Skin epidermis (tissue), 12 donors: Measurements from ENCODE around the gene PLD1.

Experiments used
- H3K27ac ChIP-seq, 21 experiments: fragments of 200-600 bp; sonication (generic) in 11 of 21; one replicate each; pipeline ENCODE4 v1.5.0; 2020; ENCODE audit warnings: mild to moderate bottlenecking in 3 of 21, inconsistent platforms in 2 of 21, moderate library complexity in 2 of 21
- H3K4me3 ChIP-seq, 7 experiments: fragments of 200-600 bp; sonication (generic) in 2 of 7; one replicate each; pipeline ENCODE4 v1.5.0; 2020; ENCODE audit warnings: inconsistent platforms in 2 of 7, mild to moderate bottlenecking in 2 of 7, moderate library complexity in 1 of 7

Gene PLD1

DNA sequence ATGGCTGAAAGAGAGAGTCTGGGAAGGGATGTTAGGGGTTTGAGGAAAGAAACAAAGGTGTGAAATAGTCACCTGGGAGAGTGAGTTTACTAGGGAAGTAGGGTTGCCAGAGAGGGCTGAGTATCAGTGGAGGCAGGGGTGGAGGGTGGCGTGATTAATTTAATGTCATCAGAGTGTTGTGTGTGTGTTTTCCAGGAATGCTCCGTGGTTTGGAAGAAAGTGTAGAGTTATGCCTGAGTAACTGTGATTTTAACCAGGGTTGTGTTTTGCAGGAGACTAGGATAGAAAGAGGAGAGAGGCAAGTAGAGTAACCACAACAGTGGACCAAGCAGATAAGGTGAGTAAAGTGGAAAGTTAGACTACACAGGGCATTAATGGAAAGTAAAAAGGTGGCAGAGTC is 27.2 kb downstream of the PLD1 start:
- no peak overlapping the region for H3K4me3 ChIP-seq
- no peak overlapping the region for H3K27ac ChIP-seq

- no peak overlapping the region for H3K4me3 ChIP-seq
- no peak overlapping the region for H3K27ac ChIP-seq
Observed at GRCh38 chr3:171782617-171783016, 27.7 kb downstream of the PLD1 start.

GRCh38 chr3:171781711-171782127 is 28.6 kb downstream of the PLD1 start:
- Histone ChIP-seq H3K27ac (no peak overlapping the region), H3K4me3 (no peak overlapping the region)

DNA sequence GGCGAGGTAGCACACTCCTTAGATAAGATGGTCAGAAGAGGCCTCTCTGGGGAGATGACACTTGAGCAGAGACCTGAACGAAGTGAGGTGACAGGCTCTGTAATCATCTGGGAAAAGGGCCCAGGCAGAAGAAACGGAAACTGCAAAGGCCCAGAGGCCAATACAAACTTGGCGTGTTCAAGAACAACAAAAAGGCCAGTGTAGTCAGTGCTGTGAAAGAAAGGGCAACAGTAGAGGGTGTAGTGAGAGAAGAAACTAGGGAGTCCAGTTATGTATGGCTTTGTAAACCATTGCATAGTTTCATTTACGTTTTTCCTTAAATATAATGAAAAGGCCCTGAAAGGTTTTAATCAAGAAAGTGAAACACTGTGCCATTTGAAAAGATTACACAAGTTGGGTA is 31.8 kb downstream of the PLD1 start:
- no peak overlapping the region for H3K4me3 ChIP-seq
- H3K27ac ChIP-seq: peak overlapping the region in 1 of 21 experiments; percentile 66

DNA sequence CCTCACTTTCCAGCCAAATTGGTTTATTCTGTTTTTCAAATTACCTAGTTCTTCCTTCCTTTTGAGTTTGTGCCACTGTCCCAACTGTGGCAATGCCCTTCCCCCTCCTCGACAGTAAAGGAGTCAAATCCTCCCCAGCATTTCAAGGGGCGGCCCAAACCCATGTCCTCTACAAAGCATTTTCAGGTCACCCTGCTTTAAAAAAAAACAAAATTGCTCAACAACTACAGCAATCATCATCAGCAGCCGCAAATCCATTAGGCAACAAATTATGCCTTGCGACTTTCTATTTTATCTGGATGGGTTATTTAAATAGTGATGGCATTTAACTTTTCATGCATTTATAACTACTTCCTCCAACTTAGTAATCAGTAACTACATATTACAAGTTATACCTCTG is 32.7 kb downstream of the PLD1 start:
- Histone ChIP-seq H3K27ac (peak overlapping the region in 11 of 21 experiments; percentile 18 to 74 (median 43)), H3K4me3 (no peak overlapping the region)

DNA sequence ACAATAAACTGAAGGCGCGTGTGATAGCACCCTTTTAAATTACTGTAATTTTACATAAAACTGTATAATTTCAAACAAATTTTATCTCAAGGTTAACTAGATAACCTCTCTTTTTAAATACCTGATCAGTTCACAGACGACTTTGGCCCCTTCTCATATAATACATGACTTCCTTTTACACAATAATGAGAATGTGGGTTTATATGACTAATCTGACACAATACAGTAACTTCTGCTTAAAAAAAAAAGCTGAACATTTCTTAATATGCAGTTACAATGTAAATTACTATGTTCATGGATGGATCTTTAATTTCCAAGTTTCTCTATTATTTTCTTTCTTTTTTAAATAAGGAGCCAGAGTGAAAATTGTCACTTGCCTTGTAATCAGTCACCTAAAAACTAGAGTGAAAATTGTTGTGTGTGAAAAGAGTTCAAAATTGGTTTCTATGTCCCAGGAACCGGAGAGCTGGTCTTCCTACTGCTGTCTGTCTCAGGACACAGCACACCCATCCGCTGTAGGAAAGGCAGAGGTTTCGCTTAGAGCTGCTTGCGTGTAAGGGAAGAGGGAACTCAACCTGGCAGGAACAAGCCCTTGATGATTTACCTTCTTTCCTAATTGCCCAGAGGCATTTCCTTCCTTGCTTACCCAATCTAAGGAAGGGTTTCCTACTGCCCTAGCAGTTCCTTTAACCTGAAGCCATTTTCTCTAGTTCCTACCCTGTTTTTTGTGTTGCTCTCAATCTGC is 33.3 kb downstream of the PLD1 start:
- Histone ChIP-seq H3K27ac (peak overlapping the region in 12 of 21 experiments; percentile 11 to 74 (median 46)), H3K4me3 (no peak overlapping the region)

DNA sequence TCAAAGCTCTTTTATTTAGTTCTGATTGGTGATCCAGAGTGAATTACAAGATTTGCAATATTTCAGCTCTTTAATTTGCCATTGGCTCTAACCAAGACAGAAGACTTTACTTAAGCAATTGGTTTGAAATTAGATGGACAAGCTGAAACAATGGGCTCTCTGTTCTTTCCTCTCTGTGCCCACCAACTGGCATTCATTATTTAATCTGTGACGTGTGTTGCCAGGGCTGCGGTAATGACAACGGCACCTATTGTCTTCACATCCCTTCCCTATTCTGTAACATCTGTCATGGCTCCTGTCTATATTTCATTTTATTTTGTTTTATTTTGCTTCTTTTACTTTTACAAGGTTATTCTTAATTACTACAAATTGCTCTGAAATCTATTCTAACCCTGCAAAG is 33.9 kb downstream of the PLD1 start:
- H3K27ac ChIP-seq: peak overlapping the region in 7 of 21 experiments; percentile 40 to 74 (median 54)
- no peak overlapping the region for H3K4me3 ChIP-seq

DNA sequence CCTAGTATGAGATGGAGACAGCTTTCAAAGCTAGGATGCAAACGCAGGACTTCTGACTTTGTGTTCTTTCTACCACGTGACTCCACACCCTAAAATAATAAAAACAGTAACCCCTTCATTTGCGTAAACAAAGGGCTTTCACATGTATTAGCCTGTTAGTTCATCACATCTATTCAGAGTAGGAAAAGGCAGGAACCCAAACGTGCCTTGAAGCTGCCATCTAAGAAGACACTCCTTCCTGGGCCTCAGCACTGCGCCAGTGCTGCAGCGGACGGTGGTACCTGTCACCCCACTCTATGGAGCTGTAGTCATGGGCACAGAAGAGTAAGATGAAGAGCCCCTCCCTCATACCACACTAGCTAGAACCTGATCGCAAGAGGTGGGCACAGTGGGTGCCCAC is 34.3 kb downstream of the PLD1 start:
- Histone ChIP-seq H3K27ac (peak overlapping the region in 4 of 21 experiments; percentile 46 to 73 (median 54)), H3K4me3 (no peak overlapping the region)

- Histone ChIP-seq H3K4me3 (no peak overlapping the region), H3K27ac (peak overlapping the region in 1 of 21 experiments; percentile 46)
Observed at GRCh38 chr3:171774521-171774920, 35.8 kb downstream of the PLD1 start.

- no peak overlapping the region for H3K27ac ChIP-seq
Observed at GRCh38 chr3:171772427-171773056, 37.7 kb downstream of the PLD1 start.

DNA sequence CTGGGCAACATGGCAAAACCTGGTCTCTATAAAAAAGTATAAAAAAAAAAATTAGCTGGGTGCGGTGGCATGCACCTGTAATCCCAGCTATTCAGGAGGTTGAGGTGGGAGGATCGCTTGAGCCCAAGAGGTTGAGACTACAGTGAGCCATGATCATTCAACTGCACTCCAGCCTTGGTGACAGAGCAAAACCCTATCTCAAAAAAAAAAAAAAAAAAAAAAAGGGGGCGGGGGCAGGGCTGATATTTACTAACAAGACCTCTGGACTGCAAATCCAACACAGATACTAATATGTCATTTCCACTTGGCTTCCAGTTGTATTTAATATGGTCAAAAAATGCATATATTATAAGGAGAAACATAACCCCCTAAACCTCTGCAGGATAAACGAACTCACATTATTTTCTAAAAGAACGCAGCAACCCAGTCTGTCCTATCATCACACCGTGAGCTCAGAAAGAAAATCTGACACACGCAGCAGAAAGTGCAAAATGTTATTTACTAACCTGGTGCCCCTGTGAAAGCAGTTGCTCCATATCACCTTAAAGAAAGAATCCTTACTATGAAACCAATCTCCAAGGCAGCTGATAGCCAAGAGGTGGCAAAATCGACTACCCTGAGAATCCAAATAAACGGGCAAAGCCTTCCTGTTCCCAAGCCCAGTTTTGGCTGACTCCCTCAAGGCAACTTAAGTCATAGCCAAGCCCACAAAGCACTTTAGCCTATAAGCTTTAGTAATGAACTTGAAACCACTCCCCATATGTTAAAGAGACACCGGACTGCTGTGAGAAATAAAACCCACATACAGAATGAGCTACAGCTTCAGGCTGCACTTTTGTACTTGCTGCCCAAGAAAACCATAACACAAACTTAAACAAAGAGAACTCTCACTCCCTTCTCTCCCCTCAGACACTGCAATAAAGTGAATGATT is 39.3 kb downstream of the PLD1 start:
- H3K4me3 ChIP-seq: peak overlapping the region; percentile 13 to 46 (median 29)
- peak overlapping the region in 8 of 21 experiments; percentile 11 to 63 (median 40) for H3K27ac ChIP-seq

More at GRCh38 chr3:171772427-171773056, 37.7 kb downstream of the PLD1 start:
- H3K4me3 ChIP-seq: no peak overlapping the region

GRCh38 chr3:171769461-171769860 is 40.8 kb downstream of the PLD1 start:
- peak overlapping the region in 1 of 7 experiments; percentile 46 for H3K4me3 ChIP-seq
- H3K27ac ChIP-seq: no peak overlapping the region

- no peak overlapping the region for H3K27ac ChIP-seq
- peak overlapping the region in 1 of 7 experiments; percentile 46 for H3K4me3 ChIP-seq
Observed at GRCh38 chr3:171768986-171769385, 41.3 kb downstream of the PLD1 start.

GRCh38 chr3:171768281-171768900 is 41.9 kb downstream of the PLD1 start:
- Histone ChIP-seq H3K4me3 (no peak overlapping the region), H3K27ac (no peak overlapping the region)

DNA sequence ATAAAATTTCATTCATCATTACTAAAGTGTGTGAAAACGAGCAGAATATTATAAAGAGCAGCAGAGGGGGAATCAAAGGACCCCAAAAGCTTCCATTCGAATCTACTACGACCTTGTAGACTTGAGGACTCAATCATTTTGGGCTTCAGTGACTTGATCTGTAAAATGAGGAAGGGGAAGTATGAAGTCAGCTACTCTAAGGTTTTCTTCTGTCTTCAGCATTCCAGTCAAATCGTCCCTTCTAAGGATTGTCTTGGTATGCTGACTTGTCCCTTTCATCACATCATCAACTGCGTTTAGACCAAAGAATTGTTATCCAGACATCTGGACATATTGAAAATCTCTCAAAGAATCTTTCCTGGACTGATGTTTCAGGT is 44.8 kb downstream of the PLD1 start:
- Histone ChIP-seq H3K4me3 (no peak overlapping the region), H3K27ac (no peak overlapping the region)

GRCh38 chr3:171763392-171763791 is 46.9 kb downstream of the PLD1 start:
- H3K4me3 ChIP-seq: no peak overlapping the region
- no peak overlapping the region for H3K27ac ChIP-seq

DNA sequence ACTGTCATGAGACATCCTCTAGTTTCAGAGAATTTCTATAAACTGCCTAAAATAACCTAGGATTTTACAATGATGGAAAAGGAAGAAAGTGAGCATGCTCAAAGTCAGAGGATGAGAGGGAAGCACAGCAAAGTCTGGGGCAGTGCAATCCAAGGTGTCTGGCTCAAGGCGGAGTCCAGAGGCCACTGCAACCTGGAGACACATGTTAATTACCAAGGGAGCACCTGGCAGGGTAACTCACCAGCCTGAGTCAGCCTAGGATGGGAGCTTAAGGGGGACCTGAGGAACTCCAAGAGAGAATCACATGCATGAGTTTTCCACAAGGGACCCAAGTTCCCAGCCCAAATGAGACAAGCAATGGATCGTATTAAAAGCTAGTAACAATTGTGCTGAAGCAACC is 49.8 kb downstream of the PLD1 start:
- no peak overlapping the region for H3K27ac ChIP-seq
- H3K4me3 ChIP-seq: no peak overlapping the region

DNA sequence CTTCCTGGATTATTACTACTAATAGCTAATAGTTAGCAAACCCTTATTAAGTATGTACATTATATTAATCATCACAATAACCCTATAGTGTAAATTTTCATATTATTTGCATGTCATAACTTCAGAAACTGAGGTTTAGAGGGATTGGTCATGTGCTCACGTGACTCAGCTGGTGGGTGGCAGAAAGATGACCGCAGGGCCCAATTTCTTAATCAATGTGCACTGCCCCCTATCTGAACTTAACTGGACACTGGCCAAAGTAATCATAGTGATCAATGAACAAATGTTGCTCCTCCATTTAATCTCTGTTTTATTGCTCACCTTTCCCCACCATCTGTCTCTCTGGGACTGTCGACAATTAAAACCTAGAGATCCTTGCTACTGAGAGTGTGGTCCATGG is 52.2 kb downstream of the PLD1 start:
- H3K4me3 ChIP-seq: no peak overlapping the region
- H3K27ac ChIP-seq: peak overlapping the region in 6 of 21 experiments; percentile 1 to 66 (median 48)

DNA sequence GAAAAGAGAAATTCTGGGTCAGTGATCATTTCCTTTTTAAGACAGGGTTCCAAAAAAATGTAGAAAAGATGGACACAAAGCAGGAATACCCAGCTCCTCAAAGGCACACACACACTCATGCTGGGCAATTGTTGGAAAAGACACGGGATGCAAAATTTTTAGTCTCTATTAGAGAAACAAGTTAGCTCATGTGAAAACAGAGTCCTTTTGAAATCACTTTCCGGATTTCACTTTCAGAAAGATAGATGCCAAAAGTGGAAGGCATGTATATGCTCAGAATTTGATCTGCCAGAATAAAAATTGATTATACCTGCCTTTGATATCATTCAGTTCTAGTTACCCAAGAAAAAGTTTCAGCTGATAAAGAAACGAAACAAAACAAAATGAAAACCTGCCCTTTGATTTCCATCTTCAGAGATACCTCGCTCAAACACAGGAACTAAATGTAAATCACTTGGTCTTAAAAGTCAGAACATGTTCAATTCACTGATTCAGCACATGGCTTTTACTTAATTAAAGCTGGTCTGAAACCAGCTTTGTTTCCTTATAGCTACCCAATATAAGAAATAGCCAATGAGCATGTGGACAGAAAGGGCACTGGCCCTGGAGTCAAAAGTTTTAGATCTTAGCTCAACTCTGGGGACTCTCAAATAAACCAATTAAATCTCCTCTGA is 52.8 kb downstream of the PLD1 start:
- peak overlapping the region in 14 of 21 experiments; percentile 1 to 66 (median 27) for H3K27ac ChIP-seq
- H3K4me3 ChIP-seq: peak overlapping the region in 1 of 7 experiments; percentile 9
